ENCODE measurements around the gene TOP3B.

TOP3B gene

GRCh38 chr22:21929253-21929652 is 53.3 kb downstream of the TOP3B start:
- no peak for DNase-seq
- Histone ChIP-seq H3K27ac (no peak overlapping the region), H3K27me3 (replicated peaks) (no peaks in the 10 kb centered on the region), H3K36me3 (replicated peaks) (peaks cover 64% of the 10 kb centered on the region), H3K4me3 (ENCODE audit: low read depth, low read length) (no peak overlapping the region)
- in situ Hi-C loops (cut with HindIII; ENCODE audit: low pct_ligation_motif_present, low sequenced_read_pairs): loop anchor here (25.0 kb wide), 1 partner anchor 217 kb away; no protein-coding TSS in a partner anchor
- TF ChIP-seq, protein P1, sequence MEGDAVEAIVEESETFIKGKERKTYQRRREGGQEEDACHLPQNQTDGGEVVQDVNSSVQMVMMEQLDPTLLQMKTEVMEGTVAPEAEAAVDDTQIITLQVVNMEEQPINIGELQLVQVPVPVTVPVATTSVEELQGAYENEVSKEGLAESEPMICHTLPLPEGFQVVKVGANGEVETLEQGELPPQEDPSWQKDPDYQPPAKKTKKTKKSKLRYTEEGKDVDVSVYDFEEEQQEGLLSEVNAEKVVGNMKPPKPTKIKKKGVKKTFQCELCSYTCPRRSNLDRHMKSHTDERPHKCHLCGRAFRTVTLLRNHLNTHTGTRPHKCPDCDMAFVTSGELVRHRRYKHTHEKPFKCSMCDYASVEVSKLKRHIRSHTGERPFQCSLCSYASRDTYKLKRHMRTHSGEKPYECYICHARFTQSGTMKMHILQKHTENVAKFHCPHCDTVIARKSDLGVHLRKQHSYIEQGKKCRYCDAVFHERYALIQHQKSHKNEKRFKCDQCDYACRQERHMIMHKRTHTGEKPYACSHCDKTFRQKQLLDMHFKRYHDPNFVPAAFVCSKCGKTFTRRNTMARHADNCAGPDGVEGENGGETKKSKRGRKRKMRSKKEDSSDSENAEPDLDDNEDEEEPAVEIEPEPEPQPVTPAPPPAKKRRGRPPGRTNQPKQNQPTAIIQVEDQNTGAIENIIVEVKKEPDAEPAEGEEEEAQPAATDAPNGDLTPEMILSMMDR (IDR thresholded peaks at IDR 0.05; ENCODE audit: low read depth, low read length, missing control alignments): no peak

DNA sequence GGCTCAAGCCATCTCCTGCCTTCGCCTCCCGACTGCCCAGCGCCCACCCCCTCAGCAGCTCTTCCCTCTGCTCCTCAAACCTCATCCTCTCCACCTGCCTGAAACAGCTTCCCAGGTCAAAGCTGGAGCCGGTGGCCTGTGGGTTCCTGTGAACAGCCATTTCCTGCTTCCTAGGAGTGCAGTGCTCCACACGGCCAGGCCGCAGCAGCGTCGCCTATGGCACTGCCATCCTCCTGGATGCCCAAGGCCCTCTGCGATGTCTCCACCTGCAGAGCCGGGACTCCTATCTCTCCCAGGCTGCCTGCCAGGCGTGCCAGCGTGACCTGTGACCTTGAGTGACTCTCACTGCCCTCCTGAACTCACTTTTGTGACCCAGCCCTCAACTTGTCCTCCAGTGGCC is 54.5 kb downstream of the TOP3B start:
- no peak overlapping the region for H3K4me3 ChIP-seq (ENCODE audit: low read depth, low read length)
- no peak for DNase-seq
- in situ Hi-C loops (cut with HindIII; ENCODE audit: low pct_ligation_motif_present, low sequenced_read_pairs): loop anchor here (25.0 kb wide), 1 partner anchor 216 kb away; no protein-coding TSS in a partner anchor
- no peaks in the 10 kb centered on the region for H3K27me3 ChIP-seq (replicated peaks)
- H3K36me3 ChIP-seq (replicated peaks): peaks cover 56% of the 10 kb centered on the region
- TF ChIP-seq, protein P1 (IDR thresholded peaks at IDR 0.05; ENCODE audit: low read depth, low read length, missing control alignments): no peak
- H3K27ac ChIP-seq: no peak overlapping the region

DNA sequence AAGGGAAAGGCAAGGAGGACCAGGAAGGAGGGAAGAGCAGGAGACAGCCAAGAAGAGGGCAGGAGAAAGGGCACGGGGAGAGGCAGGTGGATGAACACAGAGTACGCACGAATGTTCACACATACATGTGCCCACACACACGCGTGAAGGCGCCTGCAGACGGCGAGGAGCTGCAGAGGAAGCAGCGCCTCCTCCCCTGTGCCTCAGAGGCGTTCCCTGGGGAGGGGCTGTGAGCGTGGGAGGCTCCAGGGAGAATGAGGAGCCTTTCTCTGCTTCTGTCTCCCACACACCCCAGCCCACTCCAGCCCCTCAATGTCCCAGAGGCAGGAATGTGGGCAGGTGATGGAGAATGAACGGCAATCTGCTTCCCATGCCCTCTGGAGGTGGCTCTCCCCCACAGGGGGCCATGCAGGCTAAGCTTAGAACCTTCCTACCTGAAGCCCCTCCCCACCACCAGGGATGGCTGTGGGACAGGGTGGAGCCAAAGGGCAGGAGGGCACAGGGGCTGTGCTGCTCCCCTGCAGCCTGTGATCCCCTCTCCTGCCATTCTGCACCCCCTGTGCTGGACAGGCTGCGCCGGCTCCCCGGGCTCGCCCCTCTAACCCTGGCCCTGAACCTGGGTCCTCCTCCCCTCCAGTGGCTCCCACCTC is 55.3 kb downstream of the TOP3B start:
- DNase-seq: no peak
- Histone ChIP-seq H3K27me3 (replicated peaks) (no peaks in the 10 kb centered on the region), H3K36me3 (replicated peaks) (peaks cover 49% of the 10 kb centered on the region), H3K27ac (no peak overlapping the region), H3K4me3 (ENCODE audit: low read depth, low read length) (no peak overlapping the region)
- TF ChIP-seq, protein P1 (IDR thresholded peaks at IDR 0.05; ENCODE audit: low read depth, low read length, missing control alignments): no peak
- in situ Hi-C loops (cut with HindIII; ENCODE audit: low pct_ligation_motif_present, low sequenced_read_pairs): loop anchor here (25.0 kb wide), 1 partner anchor 215 kb away; no protein-coding TSS in a partner anchor

- TF ChIP-seq, protein P1 (IDR thresholded peaks at IDR 0.05; ENCODE audit: low read depth, low read length, missing control alignments): no peak
- DNase-seq: no peak
- in situ Hi-C loops (cut with HindIII; ENCODE audit: low pct_ligation_motif_present, low sequenced_read_pairs): loop anchor here (25.0 kb wide), 1 partner anchor 214 kb away; no protein-coding TSS in a partner anchor
- H3K27ac ChIP-seq: no peak overlapping the region
- H3K27me3 ChIP-seq (replicated peaks): no peaks in the 10 kb centered on the region
- no peak overlapping the region for H3K4me3 ChIP-seq (ENCODE audit: low read depth, low read length)
- peaks cover 45% of the 10 kb centered on the region for H3K36me3 ChIP-seq (replicated peaks)
These were observed 55.9 kb downstream of the TOP3B start for GRCh38 chr22:21926728-21927127.

GRCh38 chr22:21923163-21923561 is 59.4 kb downstream of the TOP3B start:
- TF ChIP-seq, protein P1 (IDR thresholded peaks at IDR 0.05; ENCODE audit: low read depth, low read length, missing control alignments): no peak
- no peak for DNase-seq
- in situ Hi-C loops (cut with HindIII; ENCODE audit: low pct_ligation_motif_present, low sequenced_read_pairs): no loop called here

More at GRCh38 chr22:21923163-21923561, 59.4 kb downstream of the TOP3B start:
- H3K36me3 ChIP-seq (replicated peaks): peaks cover 14% of the 10 kb centered on the region
- H3K27me3 ChIP-seq (replicated peaks): no peaks in the 10 kb centered on the region
- H3K27ac ChIP-seq: no peak overlapping the region
- no peak overlapping the region for H3K4me3 ChIP-seq (ENCODE audit: low read depth, low read length)
